Breast epithelium (tissue), 3 donors: Measurements from ENCODE around the gene BIRC2.

Source experiments
- CTCF ChIP-seq, 3 donors: fragments of 450-650 bp; IDR thresholded peaks; one replicate each; pipeline ENCODE4 v1.5.1; 2016 to 2017; ENCODE audit warnings: antibody characterized with exemption in 3 of 3, mild to moderate bottlenecking in 3 of 3, moderate library complexity in 3 of 3
- POLR2A ChIP-seq: fragments of 450-650 bp; IDR thresholded peaks from one replicate; pipeline ENCODE4 v1.6.1; 2016; ENCODE audit warnings: antibody characterized with exemption, mild to moderate bottlenecking, moderate library complexity
- POLR2AphosphoS5 ChIP-seq, 3 donors: sonication (generic); formaldehyde crosslinking; IDR thresholded peaks; one replicate each; pipeline ENCODE4 v1.6.1; 2017; ENCODE audit warnings: antibody characterized with exemption in 3 of 3

GRCh38 chr11:102386136-102386734 lies 39.2 kb downstream of the BIRC2 start:
- TF ChIP-seq POLR2A (no peak), CTCF (IDR thresholded peaks at IDR 0.05) (no peak), POLR2AphosphoS5 (IDR thresholded peaks at IDR 0.05) (no peak)
